H1 (cell line): ENCODE data around the gene EDC3. TPM values are rescaled to one million over a fixed set of nuclear protein-coding genes. Genes with fewer than 3 reads are reported as not detected.

Source experiments
- BCL11A ChIP-seq, 2 experiments: IDR thresholded peaks; one replicate each; pipeline ENCODE4 v1.6.1; 2011; ENCODE audit warnings: low read depth in 2 of 2, low read length in 2 of 2, mild to moderate bottlenecking in 2 of 2
- CBX8 ChIP-seq: fragments of 300-800, 300-1000 bp; sonication (generic); IDR thresholded peaks from 2 replicates; pipeline ENCODE4 v1.7.1; 2016; ENCODE audit warnings: low read depth, low read length, borderline replicate concordance
- CHD7 ChIP-seq: fragments of 300-600 bp; sonication (generic); IDR thresholded peaks from 2 replicates; pipeline ENCODE4 v1.7.1; 2012; ENCODE audit warnings: low read length, moderate library complexity, mild to moderate bottlenecking, inconsistent platforms; ENCODE audit not compliant: insufficient replicate concordance
- EP300 ChIP-seq, 2 experiments: IDR thresholded peaks; 1 replicate in 1 of 2; 2 replicates in 1 of 2; pipeline ENCODE4 v1.6.1; 2011 to 2012; ENCODE audit warnings: low read depth in 2 of 2, low read length in 2 of 2, mild to moderate bottlenecking in 2 of 2, borderline replicate concordance in 1 of 2, inconsistent platforms in 1 of 2, moderate library complexity in 1 of 2
- JUN ChIP-seq: IDR thresholded peaks from 2 replicates; pipeline ENCODE4 v1.6.1; 2011; ENCODE audit warnings: low read depth, mild to moderate bottlenecking, improper control_type of control experiment, low read length
- POU5F1 ChIP-seq: IDR thresholded peaks from 2 replicates; pipeline ENCODE4 v1.6.1; 2011; ENCODE audit warnings: low read depth, mild to moderate bottlenecking, low read length, moderate library complexity
- SP2 ChIP-seq: IDR thresholded peaks from 2 replicates; pipeline ENCODE4 v1.6.1; 2012; ENCODE audit warnings: mild to moderate bottlenecking, low read length, inconsistent platforms
- SRF ChIP-seq: IDR thresholded peaks from 2 replicates; pipeline ENCODE4 v1.6.1; 2011; ENCODE audit warnings: mild to moderate bottlenecking, low read depth, low read length, moderate library complexity
- SUZ12 ChIP-seq: fragments of 200-600 bp; sonication (generic); IDR thresholded peaks from 2 replicates; pipeline ENCODE4 v1.6.1; 2012; ENCODE audit warnings: mild to moderate bottlenecking, inconsistent platforms, low read length, moderate library complexity, mixed read lengths
- USF2 ChIP-seq: IDR thresholded peaks from 2 replicates; pipeline ENCODE4 v1.6.1; 2011; ENCODE audit warnings: low read length, improper control_type of control experiment
- polyA plus RNA-seq, 7 experiments: library from polyadenylated mRNA; depleted of rRNA in 3 of 7; stranded (reverse) in 5 of 7; unstranded in 2 of 7; fragments of >200 nt in 5 of 7; fragments of 200-250 nt in 2 of 7; gene quantifications; 1 replicate in 5 of 7; 2 replicates in 1 of 7; 4 replicates in 1 of 7; pipeline versions ENCODE4 v1.2.1 to v1.2.3, GENCODE V29; 2011 to 2013; ENCODE audit warnings: missing spikeins in 2 of 7, mixed read lengths in 2 of 7
- total RNA-seq: library from RNA; stranded (reverse); fragmentation: NEBNext Ultra II Directional; extraction: Animal tissue kit (Norgen Biotek cat#: 25700); gene quantifications from 2 replicates; pipeline ENCODE4 v1.2.1, GENCODE V29; 2021

The EDC3 gene
- total and polyA plus RNA-seq, 2 of the 8 experiments (the other 6 are each of a cell fraction or from before 2014, with no cell fraction given), result 45.0 to 50.8 TPM

GRCh38 chr15:74592222-74592621, 103.6 kb downstream of the EDC3 start (continued):
- no peak for TF ChIP-seq CHD7
- TF ChIP-seq USF2, result no peak
- TF ChIP-seq BCL11A (IDR thresholded peaks at IDR 0.05; ENCODE audit: low read depth in 2 of 2, low read length in 2 of 2), result no peak
- no peak for TF ChIP-seq CBX8
- TF ChIP-seq SUZ12, result no peak
- no peak for TF ChIP-seq SP2
- TF ChIP-seq JUN, result no peak
- no peak for TF ChIP-seq EP300 (IDR thresholded peaks at IDR 0.05; ENCODE audit: borderline replicate concordance in 1 of 2, low read depth in 2 of 2, low read length in 2 of 2)
- TF ChIP-seq POU5F1, result no peak
- no peak for TF ChIP-seq SRF
